Heart right ventricle (tissue), 16 donors: ENCODE results near the gene BMPER. TPM values are rescaled to one million over a fixed set of nuclear protein-coding genes. Genes with fewer than 3 reads are reported as not detected.

Source experiments
- ATAC-seq, 8 donors: fragments of 200-7000 bp; cut with Tn5 transposase; one replicate each; pipeline ENCODE4 v1.9.1; 2020; ENCODE audit warnings: mild to moderate bottlenecking in 8 of 8, moderate library complexity in 8 of 8, moderate number of reproducible peaks in 1 of 8
- DNase-seq, 2 donors: peaks; one replicate each; pipeline ENCODE4 v3.0.0-alpha.2; 2020
- H3K27ac ChIP-seq, 10 donors: fragments of 200-600 bp; sonication (generic) in 2 of 10; one replicate each; pipeline versions ENCODE4 v1.5.0 to v1.8.0; 2020 to 2022; ENCODE audit warnings: mild to moderate bottlenecking in 3 of 10
- H3K27me3 ChIP-seq, 7 donors: fragments of 200-600 bp; one replicate each; pipeline ENCODE4 v1.8.0; 2021 to 2022; ENCODE audit warnings: mild to moderate bottlenecking in 2 of 7
- H3K36me3 ChIP-seq, 9 donors: fragments of 200-600 bp; sonication (generic) in 1 of 9; one replicate each; pipeline versions ENCODE4 v1.5.0 to v1.8.0; 2020 to 2022; ENCODE audit warnings: mild to moderate bottlenecking in 2 of 9
- H3K4me1 ChIP-seq, 9 donors: fragments of 200-600 bp; sonication (generic) in 1 of 9; one replicate each; pipeline versions ENCODE4 v1.5.0 to v1.8.0; 2020 to 2022; ENCODE audit warnings: mild to moderate bottlenecking in 4 of 9
- H3K4me3 ChIP-seq, 10 donors: fragments of 200-600 bp; sonication (generic) in 2 of 10; one replicate each; pipeline versions ENCODE4 v1.5.0 to v1.8.0; 2020 to 2022; ENCODE audit warnings: mild to moderate bottlenecking in 7 of 10, moderate library complexity in 2 of 10
- H3K9me3 ChIP-seq, 11 donors: fragments of 200-600 bp in 10 of 11; sonication (generic) in 2 of 11; one replicate each; pipeline versions ENCODE4 v1.5.0 to v1.8.0; 2013 to 2022; ENCODE audit warnings: mild to moderate bottlenecking in 2 of 11, control low read depth in 1 of 11, moderate library complexity in 1 of 11
- CTCF ChIP-seq, 9 donors: fragments of 200-600 bp; sonication (generic) in 2 of 9; IDR thresholded peaks; one replicate each; pipeline versions ENCODE4 v1.5.0 to v1.8.0; 2021 to 2022; ENCODE audit warnings: antibody characterized with exemption in 9 of 9, mild to moderate bottlenecking in 5 of 9, moderate library complexity in 1 of 9
- WGBS, 2 donors: extraction: QIAGEN DNeasy Blood & Tissue Kit; methylation state at CpG; one replicate each; pipeline ENCODE4 v1.1.7; 2013; ENCODE audit warnings: inconsistent platforms in 1 of 2; 5-methylcytosine and 5-hydroxymethylcytosine counted together
- intact Hi-C, 10 donors: fragments of 100-400 bp; cut with DNase I; formaldehyde crosslinking; loops; one replicate each; pipeline versions ENCODE4 v1.11.1 to v1.14.2; 2022
- polyA plus RNA-seq, 2 donors: library from polyadenylated mRNA; stranded (reverse); fragments of 200-250 nt; gene quantifications; one replicate each; pipeline ENCODE4 v1.2.3, GENCODE V29; 2013
- total RNA-seq, 10 donors: library from RNA; stranded (reverse); fragmentation: NEBNext Ultra II Directional in 3 of 10; extraction: Animal tissue kit (Norgen Biotek cat#: 25700) in 3 of 10; gene quantifications; one replicate each; pipeline versions ENCODE4 v1.2.1 to v1.2.4, GENCODE V29; 2021 to 2023
- donor health status: Arrhythmogenic right ventricular cardiomyopathy.
- donor health status: ischemic (EF 13 %, LVEDD 7.1; RV severe dilation, severe dysfunction).
- donor health status: healthy with polysubstance abuse.
- donor health status: DM: no; HTN: yes; CAD: no.
- donor health status: DM: no; HTN: no; CAD: no.
- donor health status: ischemic (EF 25% LVEDD 6.9; RV normal size, moderate dysfunction).
- donor health status: ischemic (EF 25% LVEDD 5.7; RV mildly dilated, moderate dysfunction).
- donor health status: healthy.
- donor health status: DM: yes; HTN: yes; CAD: no.
- donor health status: Ischemic cardiomyopathy.
- donor health status: ischemic (EF 35%, LVEDD 5.7; RV mildly dilated, moderate dysfunction).
- donor health status: nonischemic (EF 11% LVEDD 7.7; RV severe dilation, severe dysfunction).
- donor health status: DM: yes; HTN: yes; CAD: no.
- donor health status: PGD.
- donor health status: ischemic (EF 29% LVEDD 5.4; RV normal size, mild dysfunction).
- donor health status: nonischemic (EF 23%, LVEDD 6.1; RV moderate dilation, normal function).

Gene BMPER
- total and polyA plus RNA-seq, 12 donors, result 0.70 to 3.9 (median 1.5) TPM

- H3K9me3 ChIP-seq, result no peaks in the 10 kb centered on the region
- H3K27me3 ChIP-seq, result no peaks in the 10 kb centered on the region
- intact Hi-C loops, result no loop called here
- 92 to 94% methylated on average over 2 of the region's 2 CpGs for WGBS, 2 donors
- TF ChIP-seq CTCF (IDR thresholded peaks at IDR 0.05), result no peak
- no peak for DNase-seq
- no peak for ATAC-seq
- H3K36me3 ChIP-seq, result no peaks in the 10 kb centered on the region
- no peak overlapping the region for H3K4me3 ChIP-seq
- H3K27ac ChIP-seq, result no peak overlapping the region
- no peaks in the 10 kb centered on the region for H3K4me1 ChIP-seq
Observed at GRCh38 chr7:34042406-34042805, 137.1 kb downstream of the BMPER start.

- Histone ChIP-seq H3K4me3 (no peak overlapping the region), H3K36me3 (no peaks in the 10 kb centered on the region), H3K27ac (no peak overlapping the region), H3K4me1 (no peaks in the 10 kb centered on the region), H3K27me3 (no peaks in the 10 kb centered on the region), H3K9me3 (no peaks in the 10 kb centered on the region)
- intact Hi-C loops, result no loop called here
- 85 to 92% methylated on average over 4 of the region's 4 CpGs for WGBS, 2 donors
- no peak for TF ChIP-seq CTCF (IDR thresholded peaks at IDR 0.05)
- no peak for ATAC-seq
- no peak for DNase-seq
Observed at GRCh38 chr7:34043461-34044305, 138.3 kb downstream of the BMPER start.

GRCh38 chr7:34044306-34044643 lies 138.9 kb downstream of the BMPER start:
- no peaks in the 10 kb centered on the region for H3K9me3 ChIP-seq
- 69 to 75% methylated on average over 2 of the region's 2 CpGs for WGBS, 2 donors
- DNase-seq (no peak), ATAC-seq (no peak)
- H3K27me3 ChIP-seq, result no peaks in the 10 kb centered on the region
- no peak for TF ChIP-seq CTCF (IDR thresholded peaks at IDR 0.05)
- no peak overlapping the region for H3K4me3 ChIP-seq
- intact Hi-C loops, result no loop called here
- no peaks in the 10 kb centered on the region for H3K36me3 ChIP-seq
- H3K4me1 ChIP-seq, result no peaks in the 10 kb centered on the region
- H3K27ac ChIP-seq, result no peak overlapping the region

GRCh38 chr7:34044734-34045353 lies 139.5 kb downstream of the BMPER start:
- 90% methylated on average over 7 of the region's 7 CpGs for WGBS, 2 donors
- Histone ChIP-seq H3K4me3 (no peak overlapping the region), H3K36me3 (no peaks in the 10 kb centered on the region), H3K27me3 (no peaks in the 10 kb centered on the region), H3K27ac (no peak overlapping the region), H3K9me3 (no peaks in the 10 kb centered on the region), H3K4me1 (no peaks in the 10 kb centered on the region)
- intact Hi-C loops, result no loop called here
- ATAC-seq (no peak), DNase-seq (no peak)
- no peak for TF ChIP-seq CTCF (IDR thresholded peaks at IDR 0.05)
